ENCODE measurements around the gene CDC42BPG. TPM values are rescaled to one million over a fixed set of nuclear protein-coding genes. Genes with fewer than 3 reads are reported as not detected.

Gene CDC42BPG
- total and polyA plus RNA-seq, 9 of the 15 experiments (the other 6 are each of a cell fraction or from before 2014, with no cell fraction given): 0.04 to 8.8 (median 2.1) TPM

- ChIA-PET CTCF (ENCODE audit: low intra/inter-chr PET ratio) (no interaction called here), POLR2A (interaction anchor here (1.1 to 1.5 kb wide), 3 partner anchors 12 to 43 kb away, joined by 3 to 4 read pairs (median 4); no protein-coding TSS in a partner anchor)
- no peak overlapping the region for H2AFZ ChIP-seq (ENCODE audit: low read depth, low read length)
- ATAC-seq (no peak), FAIRE-seq (no peak), DNase-seq (ENCODE audit: extremely low read depth in 1 of 4, low spot score in 3 of 4) (no peak)
- intact Hi-C loops (cut with micrococcal nuclease): loop anchor here (5.0 kb wide), 1 partner anchor 105 kb away; no protein-coding TSS in a partner anchor
- H3K27me3 ChIP-seq (ENCODE audit: control insufficient read depth in 2 of 2, insufficient read depth in 2 of 2, low read length in 2 of 2): no peaks in the 10 kb centered on the region
- BruUV-seq (replicated peaks): no TSS peak
- H3K9me1 ChIP-seq (ENCODE audit: control insufficient read depth, insufficient read depth, low read length): no peaks in the 10 kb centered on the region
- peak overlapping the region in 1 of 2 experiments; percentile 71; a peak in 2 of 4 replicates for H3K9ac ChIP-seq (ENCODE audit: insufficient read depth in 1 of 2, low read depth in 2 of 2, low read length in 2 of 2)
- in situ Hi-C loops (cut with MboI): loop anchor here (5.0 kb wide), 2 partner anchors 45 to 105 kb away; no protein-coding TSS in a partner anchor
- peaks cover 19% of the 10 kb centered on the region; the same call in 1 of the 3 replicates for H3K36me3 ChIP-seq (ENCODE audit: control insufficient read depth, insufficient read depth, low read length)
- H3K4me3 ChIP-seq: no peak overlapping the region
- peaks cover 32 to 96% of the 10 kb centered on the region in 2 experiments for H3K4me1 ChIP-seq (replicated peaks in 1 of 2; ENCODE audit: control insufficient read depth in 2 of 2, insufficient read depth in 2 of 2, low read length in 2 of 2)
- no peaks in the 10 kb centered on the region for H4K20me1 ChIP-seq (replicated peaks; ENCODE audit: control insufficient read depth, insufficient read depth, low read length)
- TF ChIP-seq ARHGAP35 (IDR thresholded peaks at IDR 0.05; ENCODE audit: partially characterized antibody) (no peak), CBX8 (IDR thresholded peaks at IDR 0.05; ENCODE audit: borderline replicate concordance, extremely low read depth, low read depth, low read length, poor library complexity, severe bottlenecking) (no peak), ZNF431 (CRISPR knock-in tag; IDR thresholded peaks at IDR 0.05) (no peak), SMAD2 (IDR thresholded peaks at IDR 0.05; ENCODE audit: low read depth, low read length) (no peak), ZNF239 (CRISPR knock-in tag; IDR thresholded peaks at IDR 0.05) (no peak), ZNF121 (CRISPR knock-in tag; conservative IDR thresholded peaks at IDR 0.05) (peak; percentile 83), ZFP30 (CRISPR knock-in tag; IDR thresholded peaks at IDR 0.05; ENCODE audit: borderline replicate concordance) (no peak)
- TF ChIP-seq, protein P1, sequence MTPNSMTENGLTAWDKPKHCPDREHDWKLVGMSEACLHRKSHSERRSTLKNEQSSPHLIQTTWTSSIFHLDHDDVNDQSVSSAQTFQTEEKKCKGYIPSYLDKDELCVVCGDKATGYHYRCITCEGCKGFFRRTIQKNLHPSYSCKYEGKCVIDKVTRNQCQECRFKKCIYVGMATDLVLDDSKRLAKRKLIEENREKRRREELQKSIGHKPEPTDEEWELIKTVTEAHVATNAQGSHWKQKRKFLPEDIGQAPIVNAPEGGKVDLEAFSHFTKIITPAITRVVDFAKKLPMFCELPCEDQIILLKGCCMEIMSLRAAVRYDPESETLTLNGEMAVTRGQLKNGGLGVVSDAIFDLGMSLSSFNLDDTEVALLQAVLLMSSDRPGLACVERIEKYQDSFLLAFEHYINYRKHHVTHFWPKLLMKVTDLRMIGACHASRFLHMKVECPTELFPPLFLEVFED (CRISPR knock-in tag; conservative IDR thresholded peaks at IDR 0.05): no peak
- no peaks in the 10 kb centered on the region for H3K9me3 ChIP-seq (replicated peaks; ENCODE audit: control insufficient read depth, insufficient read depth, low read depth, low read length)
- 68% methylated on average over 5 of the region's 5 CpGs for WGBS (ENCODE audit: insufficient coverage, low coverage, missing lambda C conversion rate)
- no peak overlapping the region for H3K4me2 ChIP-seq (ENCODE audit: insufficient read depth, low read length)
- H3K27ac ChIP-seq (ENCODE audit: extremely low read depth, low read depth, low read length): no peak overlapping the region; the same call in 2 of the 3 replicates
- no peaks in the 10 kb centered on the region for H3K79me2 ChIP-seq (ENCODE audit: control insufficient read depth, insufficient read depth, low read length)
Measured at GRCh38 chr11:64891880-64892279, 47.4 kb upstream of the CDC42BPG start.

Measured in K562 (cell line).